Stimulated activated naive CD4-positive, alpha-beta T cell treated with Interleukin-2 at 50 U/mL for 16 hours (primary cell): Measurements from ENCODE around the gene PLXNA1.

Experiments
- DNase-seq: peaks from one replicate; lab custom pipeline; 2025; lab: John Stamatoyannopoulos, UW

Gene PLXNA1

DNA sequence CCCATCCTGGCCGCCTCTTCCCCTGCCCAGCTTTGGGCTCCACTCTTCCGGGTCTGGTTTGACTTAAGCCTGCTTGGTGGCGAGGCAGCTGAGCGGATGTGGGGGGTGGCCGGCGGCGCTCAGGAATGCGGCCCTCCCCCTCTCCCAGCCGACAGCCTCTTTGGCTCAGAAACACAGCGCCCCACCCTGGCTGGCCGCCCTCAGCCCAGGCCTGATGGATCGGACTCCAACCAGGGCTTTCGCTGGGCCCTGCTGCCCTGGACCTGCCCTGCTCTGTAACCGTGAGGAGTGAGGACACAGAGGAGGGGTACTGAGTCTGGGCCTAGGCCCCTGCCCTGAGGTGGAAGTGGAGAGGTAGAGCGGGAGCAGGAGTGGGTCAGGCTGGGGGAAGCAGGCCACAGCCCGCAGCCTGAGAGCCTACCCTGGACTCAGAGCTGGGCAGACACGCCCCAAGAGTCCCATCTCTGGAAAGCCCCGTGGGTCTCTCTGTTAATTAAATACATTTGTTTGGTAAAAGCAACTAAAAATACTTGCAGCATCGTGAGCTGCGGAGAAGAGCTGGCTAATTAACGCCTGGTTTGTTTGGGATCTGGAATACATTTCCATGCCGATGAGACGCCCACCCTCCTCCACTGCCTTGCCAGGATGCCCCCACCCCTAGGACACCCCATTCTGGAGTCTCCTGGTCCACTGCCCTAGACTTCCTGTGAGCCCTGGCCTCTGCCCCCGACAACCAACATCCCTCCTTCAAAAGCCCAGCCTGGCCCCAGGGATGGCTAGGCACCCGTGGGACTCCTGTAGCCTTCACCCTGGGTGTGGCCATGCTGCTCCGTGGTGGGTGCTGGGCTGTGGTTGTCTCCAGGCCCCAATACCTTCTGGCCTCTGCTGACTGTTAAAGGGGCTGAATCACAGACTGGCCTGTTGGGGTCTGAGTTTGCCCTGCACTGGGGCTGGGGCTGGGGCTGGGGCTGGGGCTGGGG is 19.6 kb downstream of the PLXNA1 start:
- DNase-seq = no peak

DNA sequence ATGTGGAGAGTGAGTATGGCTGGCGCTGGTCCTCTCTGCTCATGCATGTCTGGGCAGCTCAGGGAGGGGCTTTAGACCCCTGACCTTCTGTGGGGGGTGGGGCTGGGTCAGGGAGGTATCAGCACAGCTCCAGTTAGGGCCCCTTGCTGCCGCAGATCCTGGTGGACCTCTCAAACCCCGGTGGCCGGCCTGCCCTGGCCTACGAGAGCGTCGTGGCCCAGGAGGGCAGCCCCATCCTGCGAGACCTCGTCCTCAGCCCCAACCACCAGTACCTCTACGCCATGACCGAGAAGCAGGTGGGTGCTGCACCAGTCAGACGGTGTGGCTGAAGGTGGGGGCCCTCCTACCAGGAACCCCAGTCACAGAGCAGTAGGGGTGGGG is 20.2 kb downstream of the PLXNA1 start:
- no peak for DNase-seq

DNA sequence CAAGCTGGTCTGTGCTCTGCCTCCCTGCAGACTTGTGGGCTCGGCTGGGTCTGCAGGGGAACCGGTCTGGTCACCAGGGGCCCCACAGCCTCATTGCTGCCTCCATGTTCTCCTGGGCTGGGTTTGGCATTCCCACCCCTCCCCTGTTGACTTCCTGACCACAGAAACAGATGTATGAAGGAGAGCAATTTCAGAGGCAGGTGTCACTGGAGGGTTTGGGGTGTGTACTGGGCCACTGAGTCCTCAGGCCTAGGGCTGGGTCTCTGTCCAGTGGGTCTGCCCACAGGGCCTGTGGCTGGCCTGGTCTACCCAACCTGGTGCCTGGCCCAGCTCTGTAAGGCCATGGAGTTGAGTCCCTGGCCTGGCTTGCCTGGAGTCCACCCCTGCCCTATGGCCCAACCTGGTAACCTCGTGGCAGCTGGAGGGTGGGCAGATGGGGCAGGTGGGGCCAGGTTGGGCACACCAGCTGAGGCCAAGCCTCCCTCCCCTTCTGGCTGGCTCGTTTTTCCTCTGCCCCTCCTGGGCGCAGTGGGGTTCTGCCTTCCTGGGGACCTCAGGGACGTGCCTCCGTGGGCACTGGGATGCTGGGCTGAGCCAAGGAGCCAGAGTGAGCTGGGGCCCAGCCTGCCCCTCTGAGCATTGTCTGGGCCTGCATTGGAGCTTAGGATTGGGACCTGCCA is 20.8 kb downstream of the PLXNA1 start:
- no peak for DNase-seq

DNA sequence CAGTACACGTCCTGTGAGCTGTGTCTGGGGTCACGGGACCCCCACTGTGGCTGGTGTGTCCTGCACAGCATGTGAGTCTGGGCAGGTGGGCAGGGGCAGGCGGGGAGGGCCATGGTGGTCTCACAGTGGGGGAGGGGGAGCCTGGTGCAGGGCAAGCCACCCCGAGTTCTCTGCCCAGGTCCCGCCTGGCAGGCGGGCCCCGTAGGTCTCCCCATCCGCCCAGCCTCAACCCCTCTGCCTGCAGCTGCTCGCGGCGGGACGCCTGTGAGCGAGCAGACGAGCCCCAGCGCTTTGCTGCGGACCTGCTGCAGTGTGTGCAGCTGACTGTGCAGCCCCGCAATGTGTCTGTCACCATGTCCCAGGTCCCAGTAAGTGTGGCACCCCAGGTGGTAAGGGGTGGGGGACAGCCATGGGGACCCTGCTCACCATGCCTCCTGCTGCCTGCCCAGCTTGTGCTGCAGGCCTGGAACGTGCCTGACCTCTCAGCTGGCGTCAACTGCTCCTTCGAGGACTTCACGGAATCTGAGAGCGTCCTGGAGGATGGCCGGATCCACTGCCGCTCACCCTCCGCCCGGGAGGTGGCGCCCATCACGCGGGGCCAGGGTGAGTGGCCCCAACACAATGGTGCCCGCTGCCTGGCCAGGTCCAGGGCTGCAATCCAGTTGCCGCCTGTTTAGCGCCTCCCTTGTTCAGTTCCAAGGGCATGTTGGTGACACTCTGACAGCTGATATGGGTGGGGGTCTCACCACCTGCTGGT is 21.9 kb downstream of the PLXNA1 start:
- no peak for DNase-seq

DNA sequence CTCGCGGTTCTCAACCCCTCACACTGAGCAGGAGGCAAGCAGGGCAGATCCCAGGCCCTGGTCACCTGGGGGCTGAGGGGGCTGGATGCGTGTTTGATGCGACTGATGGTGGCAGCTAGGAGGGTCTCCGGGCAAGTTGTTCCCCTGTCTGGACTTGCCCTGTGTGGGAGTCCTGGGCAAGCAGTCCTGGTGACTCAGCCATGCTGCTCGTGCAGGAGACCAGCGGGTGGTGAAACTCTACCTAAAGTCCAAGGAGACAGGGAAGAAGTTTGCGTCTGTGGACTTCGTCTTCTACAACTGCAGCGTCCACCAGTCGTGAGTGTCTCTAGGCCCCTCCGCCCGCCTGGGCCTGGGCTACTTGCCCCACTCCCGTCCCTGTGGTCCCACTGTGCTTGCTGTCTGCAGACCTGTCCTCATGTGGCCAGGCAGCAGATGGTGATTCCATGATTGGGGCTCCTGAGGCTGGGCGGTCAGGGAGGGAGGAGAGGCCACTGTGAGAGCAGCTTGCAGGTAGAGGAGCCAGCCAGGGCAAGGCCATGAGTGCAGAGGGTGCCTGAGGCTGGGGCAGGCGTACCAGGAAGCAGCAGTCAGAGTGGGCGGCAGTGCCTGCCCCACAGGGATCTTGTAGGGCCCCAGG is 23.1 kb downstream of the PLXNA1 start:
- no peak for DNase-seq

DNA sequence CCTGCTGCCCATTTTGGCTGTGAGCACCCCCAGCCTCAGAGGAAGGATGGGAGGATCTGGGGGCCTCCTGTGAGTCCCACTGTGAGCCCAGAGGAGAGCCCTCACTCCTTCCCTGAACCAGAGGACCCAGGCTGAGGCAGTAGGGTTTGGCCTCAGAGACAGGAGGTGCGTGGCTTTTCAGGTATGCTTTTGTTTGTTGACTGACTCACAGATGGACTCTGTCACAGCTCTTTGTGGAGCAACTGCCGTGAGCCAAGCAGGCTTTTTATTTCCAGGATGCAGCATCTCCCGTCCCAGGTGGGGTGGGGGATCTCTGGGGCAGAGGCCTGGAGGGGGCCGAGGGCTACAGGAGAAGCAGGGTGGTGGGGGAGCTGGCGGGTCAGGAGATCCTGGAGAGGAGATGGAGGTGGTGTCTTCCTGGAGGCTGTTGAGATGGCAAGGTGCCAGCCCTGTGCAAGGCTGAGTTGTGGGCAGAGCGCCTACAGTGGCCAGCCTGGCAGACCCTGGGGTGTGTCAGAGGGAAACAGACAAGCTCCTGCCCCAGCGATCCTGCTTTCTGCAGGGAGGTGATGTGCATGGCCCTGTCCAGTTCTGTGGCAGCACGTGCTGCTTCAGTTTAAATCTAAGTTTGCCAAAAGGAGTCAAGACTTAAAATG is 24.0 kb downstream of the PLXNA1 start:
- DNase-seq = no peak

DNA sequence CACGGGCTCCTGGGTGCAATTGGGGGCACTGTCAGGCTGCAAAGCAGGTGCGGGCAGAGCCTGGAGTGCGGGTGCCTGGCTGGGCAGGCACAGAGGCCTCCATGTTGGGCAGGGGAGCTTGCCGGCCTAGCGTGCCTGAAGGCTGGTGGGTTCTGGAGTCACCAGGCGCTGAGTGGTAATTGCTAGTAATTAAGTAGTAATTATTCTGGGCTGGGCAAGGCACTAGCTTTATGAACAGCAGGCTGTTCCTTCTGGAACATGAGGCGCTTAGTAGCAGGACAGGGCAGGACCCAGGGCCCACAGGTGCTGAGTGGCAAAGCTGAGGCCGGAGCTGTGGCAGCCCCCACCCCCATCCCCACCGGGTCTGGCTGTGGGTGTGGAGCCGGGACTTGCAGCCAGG is 25.3 kb downstream of the PLXNA1 start:
- DNase-seq = no peak

DNA sequence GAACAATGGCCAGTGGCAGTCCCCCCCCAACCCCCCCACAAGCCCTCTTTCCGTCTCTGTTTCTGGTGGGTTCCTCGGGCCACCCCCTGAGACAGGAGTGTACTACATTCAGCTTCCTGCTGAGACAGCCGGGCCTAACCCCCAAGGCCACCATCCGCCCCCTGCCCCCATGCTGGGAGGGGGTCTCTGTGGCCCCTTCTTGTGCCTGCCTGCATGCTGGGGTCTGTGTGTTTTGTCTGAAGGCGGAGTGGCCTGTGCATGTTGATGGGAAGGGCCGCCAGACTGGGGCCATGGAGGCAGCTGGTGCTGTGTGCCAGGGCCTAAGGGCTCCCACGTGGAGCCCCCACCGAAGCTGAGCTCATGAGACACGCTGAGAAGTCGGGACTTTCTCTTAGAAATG is 26.6 kb downstream of the PLXNA1 start:
- DNase-seq = no peak

DNA sequence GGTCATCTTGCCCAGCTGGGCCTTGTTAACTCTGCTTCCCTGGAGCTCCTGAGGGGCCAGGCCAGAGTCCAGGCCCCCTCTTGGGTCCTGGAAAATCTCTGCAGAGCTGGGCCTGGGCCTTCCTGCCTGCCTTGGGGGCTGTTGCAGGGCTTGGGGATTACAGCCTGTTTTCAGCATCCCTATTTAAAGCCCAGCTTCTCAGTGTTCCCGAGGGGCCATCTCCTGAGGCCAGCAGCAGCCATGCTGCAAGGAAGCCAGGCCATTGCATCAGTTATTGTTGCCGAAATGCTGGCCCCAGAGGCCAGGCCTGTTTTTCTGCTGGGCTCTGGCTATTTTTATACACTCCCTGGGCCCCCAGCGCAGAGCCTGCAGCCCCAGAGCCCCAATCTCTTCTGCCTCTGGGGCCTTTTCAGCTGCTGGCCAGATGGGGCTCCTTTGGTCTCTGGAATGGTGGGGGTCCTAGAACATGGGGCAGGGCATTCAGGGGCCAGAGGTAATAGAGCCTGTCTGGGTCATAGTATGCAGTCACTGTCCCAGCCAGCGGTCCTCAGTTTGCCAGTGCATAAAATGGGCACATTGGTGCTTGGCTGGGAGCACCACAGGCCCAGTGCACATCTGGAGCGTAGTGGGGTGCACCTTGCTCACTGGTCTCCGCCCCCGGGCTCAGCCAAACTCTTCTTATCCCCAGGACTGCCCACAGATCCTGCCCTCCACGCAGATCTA is 28.5 kb downstream of the PLXNA1 start:
- no peak for DNase-seq

DNA sequence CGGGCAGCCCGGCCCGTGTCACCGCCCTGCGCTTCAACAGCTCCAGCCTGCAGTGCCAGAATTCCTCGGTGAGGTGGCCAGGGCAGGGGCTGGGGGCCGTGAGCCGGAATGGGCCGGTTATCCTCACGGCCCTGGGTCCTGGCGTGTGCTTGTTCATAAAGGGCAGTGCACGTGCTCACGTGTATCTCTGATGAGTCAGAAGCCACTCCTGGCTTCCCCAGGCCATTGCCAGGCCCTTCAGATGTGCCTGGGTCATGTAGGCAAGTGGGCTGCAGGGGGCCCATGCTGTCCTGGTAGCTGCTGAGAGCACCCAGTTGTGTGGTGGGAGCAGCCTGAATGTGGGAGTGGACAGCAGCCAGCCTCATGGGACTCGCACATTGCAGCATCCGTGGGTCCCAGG is 29.2 kb downstream of the PLXNA1 start:
- no peak for DNase-seq

DNA sequence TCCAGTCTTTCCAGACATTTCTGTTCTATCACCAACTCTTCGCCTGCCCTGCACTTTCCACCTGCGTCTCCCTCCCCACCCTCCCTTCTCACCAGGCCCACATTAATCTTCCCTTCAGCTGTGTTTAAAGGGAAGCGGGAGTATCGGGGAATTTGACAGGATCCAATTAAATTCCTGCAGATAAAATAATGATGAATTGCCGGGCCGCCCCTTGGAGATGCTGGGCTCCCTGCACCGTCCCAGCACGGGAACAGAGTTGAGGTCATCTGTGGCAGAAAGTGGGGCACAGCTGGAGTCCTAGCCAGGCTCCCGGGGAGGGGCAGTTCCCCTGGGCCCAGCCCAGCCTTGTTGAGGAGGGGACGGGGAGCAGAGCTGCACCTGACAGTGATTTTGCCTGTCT is 30.3 kb downstream of the PLXNA1 start:
- DNase-seq = no peak

DNA sequence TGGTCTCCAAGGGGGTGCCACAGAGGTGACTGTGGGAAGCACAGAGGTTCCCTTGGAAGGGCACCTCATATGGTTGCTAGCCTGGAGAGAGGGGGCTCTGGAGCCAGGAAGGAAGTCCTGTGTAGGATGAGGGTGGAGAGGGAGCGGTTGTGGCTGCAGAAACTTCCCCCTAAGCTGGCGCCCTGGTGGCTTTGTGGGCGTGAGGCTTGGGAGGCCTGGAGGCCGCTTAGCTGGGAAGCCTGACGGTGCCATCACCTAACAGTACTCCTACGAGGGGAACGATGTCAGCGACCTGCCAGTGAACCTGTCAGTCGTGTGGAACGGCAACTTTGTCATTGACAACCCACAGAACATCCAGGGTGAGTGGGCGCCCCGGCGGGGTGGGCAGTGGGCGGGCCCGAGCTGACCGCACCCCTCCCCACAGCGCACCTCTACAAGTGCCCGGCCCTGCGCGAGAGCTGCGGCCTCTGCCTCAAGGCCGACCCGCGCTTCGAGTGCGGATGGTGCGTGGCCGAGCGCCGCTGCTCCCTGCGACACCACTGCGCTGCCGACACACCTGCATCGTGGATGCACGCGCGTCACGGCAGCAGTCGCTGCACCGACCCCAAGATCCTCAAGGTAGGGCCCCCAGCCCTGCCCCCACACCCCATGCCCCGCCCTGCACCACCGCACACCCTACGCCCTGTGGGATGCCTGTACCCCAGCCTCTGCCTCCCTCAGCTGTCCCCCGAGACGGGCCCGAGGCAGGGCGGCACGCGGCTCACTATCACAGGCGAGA is 31.0 kb downstream of the PLXNA1 start:
- no peak for DNase-seq

DNA sequence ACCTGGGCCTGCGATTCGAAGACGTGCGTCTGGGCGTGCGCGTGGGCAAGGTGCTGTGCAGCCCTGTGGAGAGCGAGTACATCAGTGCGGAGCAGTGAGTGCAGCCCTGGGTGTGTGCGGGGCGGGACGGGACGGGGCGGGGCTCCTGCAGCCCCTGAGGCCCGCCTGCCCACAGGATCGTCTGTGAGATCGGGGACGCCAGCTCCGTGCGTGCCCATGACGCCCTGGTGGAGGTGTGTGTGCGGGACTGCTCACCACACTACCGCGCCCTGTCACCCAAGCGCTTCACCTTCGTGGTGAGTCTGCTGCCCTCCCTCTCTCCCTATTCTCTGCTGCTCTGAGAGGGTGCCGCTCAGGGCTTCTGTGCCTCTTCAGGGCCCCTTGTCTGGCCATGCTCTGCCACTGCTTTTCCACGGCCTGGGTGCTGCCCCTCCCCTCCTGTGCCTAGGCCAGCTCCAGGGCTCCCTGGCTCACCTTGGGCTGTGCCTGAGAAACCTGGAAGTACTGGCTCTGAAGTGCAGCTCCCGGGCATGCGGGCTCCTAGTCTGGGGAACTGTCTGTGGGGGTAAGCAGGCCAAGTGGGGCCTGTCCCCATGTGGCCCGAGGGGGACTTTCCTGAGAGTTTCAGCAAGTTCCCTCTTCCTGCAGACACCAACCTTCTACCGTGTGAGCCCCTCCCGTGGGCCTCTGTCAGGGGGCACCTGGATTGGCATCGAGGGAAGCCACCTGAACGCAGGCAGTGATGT is 31.8 kb downstream of the PLXNA1 start:
- no peak for DNase-seq

DNA sequence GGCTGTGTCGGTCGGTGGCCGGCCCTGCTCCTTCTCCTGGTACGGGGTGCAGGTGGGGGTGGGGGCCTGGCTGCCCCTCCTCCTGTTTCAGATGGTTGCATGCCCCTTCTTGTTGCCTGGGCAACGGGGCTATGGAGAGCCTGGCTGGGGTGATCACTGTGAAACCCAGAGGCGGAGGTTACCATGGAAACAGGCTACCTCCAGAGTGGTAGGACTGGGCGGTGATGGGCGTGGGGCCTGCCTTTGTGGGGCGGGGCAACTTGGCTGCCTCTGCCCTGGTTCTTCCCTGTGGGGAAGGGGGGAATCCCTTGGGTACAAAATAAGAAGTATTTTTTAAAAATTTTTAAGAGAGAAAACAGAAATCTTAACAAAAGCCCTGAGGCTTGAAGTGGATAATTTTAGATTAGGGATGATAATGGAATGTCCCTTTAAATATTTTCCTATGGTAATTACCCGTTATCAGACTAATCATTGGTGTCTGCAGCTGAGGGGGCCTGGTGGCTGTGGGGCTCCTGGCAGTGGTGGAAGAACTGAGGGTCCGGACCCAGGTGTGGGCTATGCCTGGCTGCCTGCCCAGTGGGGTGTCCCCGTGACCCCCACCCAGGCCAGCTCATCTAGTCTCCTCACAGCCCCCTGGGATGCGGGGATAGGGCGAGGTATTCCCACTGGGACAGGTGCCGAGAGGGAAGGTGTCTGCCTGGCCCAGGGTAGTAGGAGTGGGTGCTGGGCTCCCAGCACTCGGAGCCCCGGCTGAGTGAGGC is 32.5 kb downstream of the PLXNA1 start:
- DNase-seq = no peak

DNA sequence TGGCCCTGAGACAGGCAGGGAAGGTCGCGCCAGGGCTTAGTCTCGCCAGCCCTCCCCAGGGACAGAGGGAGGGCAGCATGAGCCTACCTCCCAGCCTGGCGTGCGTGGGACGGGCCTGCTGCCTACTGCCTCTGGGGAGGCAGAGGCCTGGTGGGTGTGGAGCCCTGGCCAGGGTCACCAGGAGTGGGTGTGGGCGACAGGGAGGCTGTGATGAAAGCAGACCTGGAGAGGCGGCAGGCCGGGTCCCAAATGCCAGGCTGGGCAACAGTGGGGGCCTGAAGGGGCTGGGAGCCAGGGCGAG is 33.1 kb downstream of the PLXNA1 start:
- no peak for DNase-seq

DNA sequence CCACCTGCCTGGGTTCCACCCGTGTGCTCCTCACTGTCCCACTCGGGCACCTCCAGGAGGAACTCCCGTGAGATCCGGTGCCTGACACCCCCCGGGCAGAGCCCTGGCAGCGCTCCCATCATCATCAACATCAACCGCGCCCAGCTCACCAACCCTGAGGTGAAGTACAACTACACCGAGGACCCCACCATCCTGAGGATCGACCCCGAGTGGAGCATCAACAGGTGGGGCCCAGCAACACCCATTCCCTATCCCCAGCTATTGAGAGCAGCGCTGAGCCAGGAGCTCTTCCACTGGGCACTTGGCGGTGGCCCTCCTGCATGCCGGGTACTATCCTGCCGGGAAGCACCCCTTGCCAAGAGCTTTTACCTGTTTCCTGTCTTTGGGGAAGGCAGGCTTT is 33.5 kb downstream of the PLXNA1 start:
- no peak for DNase-seq

DNA sequence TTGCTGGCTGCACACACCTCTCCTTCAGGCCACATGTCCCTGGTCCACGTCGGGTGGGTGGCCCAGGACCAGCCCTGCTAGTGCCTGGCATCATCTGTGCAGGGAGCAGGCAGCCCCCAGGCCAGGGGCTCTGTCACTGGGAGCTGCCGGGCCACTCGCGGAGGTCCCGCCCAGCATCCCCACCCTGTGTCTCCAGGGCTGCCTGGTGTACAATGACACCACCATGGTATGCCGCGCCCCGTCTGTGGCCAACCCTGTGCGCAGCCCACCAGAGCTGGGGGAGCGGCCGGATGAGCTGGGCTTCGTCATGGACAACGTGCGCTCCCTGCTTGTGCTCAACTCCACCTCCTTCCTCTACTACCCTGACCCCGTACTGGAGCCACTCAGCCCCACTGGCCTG is 34.3 kb downstream of the PLXNA1 start:
- no peak for DNase-seq

DNA sequence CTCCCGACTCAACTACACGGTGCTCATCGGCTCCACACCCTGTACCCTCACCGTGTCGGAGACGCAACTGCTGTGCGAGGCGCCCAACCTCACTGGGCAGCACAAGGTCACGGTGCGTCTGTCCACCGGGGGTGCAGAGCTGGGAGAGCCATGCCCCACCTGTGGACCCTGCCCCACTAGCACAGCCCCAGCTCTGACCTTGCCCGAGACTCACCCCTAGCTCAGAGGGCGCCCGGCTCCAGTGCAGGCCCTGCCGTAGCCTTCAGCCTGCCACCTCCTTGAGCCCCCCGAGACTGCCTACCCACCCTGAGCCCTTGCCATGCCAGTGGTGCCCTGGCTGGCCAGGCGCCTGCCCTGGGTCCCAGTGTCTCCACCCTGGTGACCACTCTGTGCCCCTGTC is 34.9 kb downstream of the PLXNA1 start:
- DNase-seq = no peak

DNA sequence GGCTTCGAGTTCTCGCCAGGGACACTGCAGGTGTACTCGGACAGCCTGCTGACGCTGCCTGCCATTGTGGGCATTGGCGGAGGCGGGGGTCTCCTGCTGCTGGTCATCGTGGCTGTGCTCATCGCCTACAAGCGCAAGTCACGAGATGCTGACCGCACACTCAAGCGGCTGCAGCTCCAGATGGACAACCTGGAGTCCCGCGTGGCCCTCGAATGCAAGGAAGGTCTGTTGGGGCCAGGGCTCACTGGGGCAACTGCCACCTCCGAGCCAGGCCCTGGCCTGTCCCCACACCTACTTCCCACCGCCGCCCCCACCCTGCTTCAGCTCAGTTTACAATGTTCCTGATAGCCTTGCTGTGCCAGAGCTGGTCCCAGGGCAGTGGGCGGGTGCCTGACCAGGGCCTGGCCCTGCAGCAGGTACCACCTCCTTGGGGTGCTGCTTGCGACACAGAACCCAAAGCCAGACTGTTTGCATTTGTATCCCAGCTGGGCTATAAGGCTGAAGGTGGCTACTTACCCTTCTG is 35.5 kb downstream of the PLXNA1 start:
- DNase-seq = no peak
